HG02763 (cell line): ENCODE data around the gene TLX3.

ENCODE experiments used
- ATAC-seq: cut with Tn5 transposase; IDR thresholded peaks from one replicate; pipeline ENCODE4 v1.9.1; 2021; ENCODE audit warnings: mild to moderate bottlenecking, moderate library complexity; ENCODE audit not compliant: unreplicated experiment

TLX3 gene

GRCh38 chr5:171300358-171300757, 8.7 kb upstream of the TLX3 start:
- no peak for ATAC-seq

- ATAC-seq, result no peak
Observed at GRCh38 chr5:171306166-171306565, 2.9 kb upstream of the TLX3 start.

GRCh38 chr5:171306781-171307591, 2.1 kb upstream of the TLX3 start:
- ATAC-seq, result no peak

- no peak for ATAC-seq
Observed at GRCh38 chr5:171307789-171308452, 1.1 kb upstream of the TLX3 start.

GRCh38 chr5:171309276-171310211, 496 bp downstream of the TLX3 start:
- ATAC-seq, result no peak

GRCh38 chr5:171310212-171310818, 1.3 kb downstream of the TLX3 start:
- ATAC-seq, result no peak

GRCh38 chr5:171310819-171311321, 1.8 kb downstream of the TLX3 start:
- no peak for ATAC-seq

GRCh38 chr5:171311322-171312077, 2.5 kb downstream of the TLX3 start:
- ATAC-seq, result no peak

GRCh38 chr5:171312129-171312974, 3.3 kb downstream of the TLX3 start:
- ATAC-seq, result no peak

- ATAC-seq, result no peak
Observed at GRCh38 chr5:171313481-171314206, 4.6 kb downstream of the TLX3 start.

GRCh38 chr5:171314728-171315385, 5.8 kb downstream of the TLX3 start:
- no peak for ATAC-seq

- no peak for ATAC-seq
Observed at GRCh38 chr5:171315386-171315891, 6.4 kb downstream of the TLX3 start.

GRCh38 chr5:171315925-171316257, 6.8 kb downstream of the TLX3 start:
- no peak for ATAC-seq

GRCh38 chr5:171316258-171317121, 7.4 kb downstream of the TLX3 start:
- ATAC-seq, result no peak

GRCh38 chr5:171317230-171317629, 8.2 kb downstream of the TLX3 start:
- no peak for ATAC-seq

- ATAC-seq, result no peak
Observed at GRCh38 chr5:171318026-171318425, 9.0 kb downstream of the TLX3 start.

- ATAC-seq, result no peak
Observed at GRCh38 chr5:171321447-171321846, 12.4 kb downstream of the TLX3 start.
